ENCODE measurements around the gene LSMEM2.
"Not testable (repeated sequence)": the region's sequence is repeated elsewhere in the genome, so short reads cannot be mapped to it uniquely, and the experiment has no call there.

Gene LSMEM2

DNA sequence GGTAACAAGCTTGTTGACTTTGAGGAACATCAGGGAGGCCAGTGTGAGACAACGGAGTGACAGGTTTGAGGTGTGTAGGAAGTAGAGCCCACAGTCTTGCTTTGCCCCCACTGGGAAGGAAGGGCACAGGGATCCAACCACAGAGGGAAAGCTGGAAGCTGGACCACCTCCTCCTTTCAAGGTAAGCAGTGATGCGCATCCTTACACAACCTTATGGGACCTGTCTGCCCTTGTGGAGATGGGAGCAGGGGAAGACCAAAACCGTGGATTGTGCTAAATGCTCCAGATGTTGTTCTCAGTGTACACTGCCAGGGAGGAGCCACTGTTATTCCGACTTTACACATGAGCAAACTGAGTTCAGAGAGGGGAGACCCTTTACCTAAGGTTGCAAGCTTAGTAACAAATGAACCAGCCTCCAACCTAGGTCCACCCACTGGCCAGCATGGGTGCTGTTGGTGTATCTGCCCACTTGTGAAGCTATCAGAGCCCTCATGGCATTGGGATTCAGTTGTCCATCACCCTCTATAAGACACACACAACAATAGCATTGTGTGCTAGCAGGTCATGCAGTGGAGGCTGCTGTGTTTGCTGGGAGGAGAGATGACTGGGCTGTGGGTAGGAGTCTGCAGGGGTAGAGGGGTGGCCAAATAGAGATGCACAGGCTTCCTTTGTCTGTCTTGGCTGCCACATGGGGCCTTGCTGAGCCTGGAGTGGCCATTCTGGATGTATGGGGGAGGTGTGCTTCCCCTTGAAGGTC, 586 bp upstream of the LSMEM2 start:
- DNase-seq (ENCODE audit: low spot score) = no peak

DNA sequence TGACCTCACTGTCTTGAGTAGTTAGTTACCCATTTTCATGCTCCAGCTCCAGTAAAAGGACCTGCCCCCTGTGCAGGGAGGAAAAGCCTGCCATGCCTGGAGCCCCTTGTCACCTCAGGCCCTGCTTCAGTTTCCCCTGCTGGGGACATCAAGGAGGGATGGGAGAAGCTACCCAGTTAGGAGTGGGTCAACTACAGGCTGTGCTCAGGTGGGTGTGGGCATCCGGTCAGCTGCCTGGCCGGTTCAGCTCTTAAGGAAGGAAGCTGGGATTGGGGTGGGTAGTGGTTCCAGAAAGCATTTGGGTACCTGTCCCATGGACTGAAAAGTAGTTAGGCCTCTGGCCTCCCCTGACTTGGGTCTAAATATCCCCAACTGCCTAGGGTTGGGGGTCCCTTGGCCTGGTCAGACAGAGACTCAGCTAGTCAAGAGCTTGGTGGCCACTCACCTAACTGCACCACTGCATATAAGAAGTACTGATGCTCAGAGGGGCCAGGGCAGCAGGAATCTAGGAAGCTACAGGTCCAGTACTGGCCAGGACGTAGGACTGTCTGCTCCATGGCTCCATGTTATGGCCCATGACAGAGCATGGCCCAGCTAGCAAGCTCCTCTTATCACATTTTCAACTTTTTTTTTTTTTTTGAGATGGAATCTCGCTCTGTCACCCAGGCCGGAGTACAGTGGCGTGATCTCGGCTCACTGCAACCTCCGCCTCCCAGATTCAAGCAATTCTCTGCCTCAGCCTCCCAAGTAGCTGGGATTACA, 549 bp downstream of the LSMEM2 start:
- DNase-seq (ENCODE audit: low spot score) = no peak

DNA sequence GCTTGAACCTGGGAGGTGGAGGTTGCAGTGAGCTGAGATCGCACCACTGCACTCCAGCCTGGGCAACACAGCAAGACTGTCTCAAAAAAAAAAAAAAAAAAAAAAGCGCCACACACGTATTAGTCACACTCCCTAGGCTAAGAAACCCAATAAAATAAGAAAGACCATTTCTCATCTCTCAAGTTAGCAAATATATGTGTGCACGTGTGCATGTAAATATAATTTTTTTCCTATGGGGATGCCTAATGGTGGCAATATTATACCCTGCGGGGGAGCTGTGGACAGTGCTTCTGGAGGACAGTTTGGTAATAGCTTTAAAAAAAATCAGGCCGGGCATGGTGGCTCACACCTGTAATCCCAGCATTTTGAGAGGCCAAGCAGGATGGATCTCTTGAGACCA, 5.2 kb downstream of the LSMEM2 start:
- not testable (repeated sequence) for DNase-seq (ENCODE audit: low spot score)

DNA sequence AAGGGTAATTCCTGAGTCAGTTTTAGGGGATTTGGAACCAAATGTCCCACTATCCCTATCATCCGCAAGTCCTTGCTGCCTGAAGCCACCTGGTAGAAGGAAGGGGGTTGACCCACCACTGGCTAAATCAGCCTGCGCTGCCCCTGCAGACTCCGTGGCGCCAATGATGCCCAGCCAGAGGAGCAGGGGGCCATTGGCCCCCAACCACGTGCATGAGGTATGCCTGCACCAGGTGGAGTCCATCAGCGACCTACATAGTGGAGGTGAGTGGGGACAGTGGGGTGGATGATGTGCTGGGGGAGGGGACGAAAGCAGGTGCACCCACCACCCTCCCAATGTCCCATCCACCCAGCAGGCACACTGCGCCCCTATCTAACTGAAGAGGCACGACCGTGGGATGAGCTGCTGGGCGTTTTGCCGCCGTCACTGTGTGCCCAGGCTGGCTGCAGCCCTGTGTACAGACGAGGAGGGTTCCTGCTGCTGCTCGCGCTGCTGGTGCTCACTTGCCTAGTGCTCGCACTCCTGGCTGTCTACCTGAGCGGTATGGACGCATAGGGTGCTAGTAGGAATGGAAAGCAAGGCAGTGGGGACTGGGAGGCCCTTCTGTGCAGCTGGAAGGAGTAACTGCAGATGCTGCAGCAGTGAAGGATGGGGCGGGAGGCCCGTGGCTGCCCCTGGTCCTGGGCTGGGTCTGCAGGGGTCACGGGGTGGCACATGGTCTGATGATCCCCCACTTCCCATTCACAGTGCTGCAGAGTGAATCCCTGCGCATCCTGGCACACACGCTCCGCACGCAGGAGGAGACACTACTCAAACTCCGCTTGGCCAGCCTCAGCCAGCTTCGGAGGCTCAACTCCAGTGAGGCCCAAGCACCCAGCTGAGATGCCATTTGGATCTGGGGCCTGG, 7.7 kb downstream of the LSMEM2 start:
- no peak for DNase-seq (ENCODE audit: low spot score)

DNA sequence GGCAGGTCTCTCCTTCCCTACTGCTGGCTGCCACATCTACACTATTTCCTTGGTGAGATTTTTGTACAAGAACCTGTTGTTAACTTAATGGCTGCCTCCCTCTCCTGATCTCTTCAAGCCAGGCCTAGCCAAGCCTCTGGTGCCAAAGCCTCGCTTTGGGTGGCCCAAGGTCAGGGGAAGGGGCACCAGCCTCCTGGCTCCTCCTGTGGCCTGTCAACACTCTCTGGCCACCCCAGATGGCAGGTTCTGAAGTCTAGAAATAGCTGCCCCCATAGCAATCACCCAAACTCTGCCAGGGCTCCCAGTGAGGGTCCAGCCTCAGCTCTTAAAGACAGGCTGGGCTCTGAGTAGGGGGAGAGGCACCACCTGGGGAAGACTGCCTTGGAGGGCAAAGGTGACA, 8.4 kb downstream of the LSMEM2 start:
- no peak for DNase-seq (ENCODE audit: low spot score)

DNA sequence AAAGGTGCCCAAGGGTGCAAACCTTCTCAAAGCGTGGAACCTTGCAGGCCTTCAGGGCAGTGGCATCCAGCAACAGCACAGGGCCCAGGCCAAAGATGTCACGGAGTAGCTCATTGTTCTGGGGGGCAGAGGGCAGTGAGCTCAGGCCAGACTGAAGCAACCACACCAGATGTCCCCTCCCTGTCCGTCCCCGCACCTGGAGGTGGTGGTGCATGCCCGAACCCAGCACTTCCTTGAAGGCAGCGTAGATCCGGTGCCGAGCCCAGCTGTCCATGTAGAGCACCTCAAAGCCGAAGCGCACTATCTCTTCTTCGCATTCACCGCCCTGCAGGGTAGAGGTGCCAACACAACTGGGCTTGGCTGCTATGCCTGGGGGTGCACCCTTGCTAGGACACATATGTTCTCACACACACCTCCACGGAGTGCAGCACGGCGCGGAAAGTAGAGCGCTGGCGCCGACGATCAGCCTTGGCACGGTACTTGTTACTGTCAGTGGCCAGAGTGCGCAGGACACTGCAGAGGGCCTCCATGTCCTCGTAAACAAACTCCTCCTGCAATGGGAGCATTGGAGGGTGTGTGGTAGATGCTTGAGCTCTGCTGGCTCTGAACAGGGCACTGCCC, 9.6 kb downstream of the LSMEM2 start:
- no peak for DNase-seq (ENCODE audit: low spot score)

DNA sequence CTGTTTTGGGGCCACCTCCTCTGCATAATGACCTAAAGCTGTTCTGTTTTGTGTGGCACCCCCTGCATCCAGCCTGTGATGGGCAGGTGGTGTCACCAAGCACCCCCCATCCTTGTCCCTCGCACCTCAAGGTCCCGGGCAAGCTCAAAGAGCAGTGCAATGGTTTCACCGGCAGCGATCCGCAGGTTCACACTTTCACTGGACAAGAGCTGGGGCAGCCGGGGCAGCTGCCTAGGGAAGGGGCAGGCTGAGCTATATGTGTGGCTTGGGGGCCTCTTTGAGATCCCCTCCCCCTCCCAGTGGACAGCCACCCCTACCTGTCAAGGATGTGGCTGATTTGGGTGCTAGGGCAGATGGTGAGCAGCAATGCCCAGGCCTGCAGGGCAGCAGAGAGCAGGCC, 10.2 kb downstream of the LSMEM2 start:
- no peak for DNase-seq (ENCODE audit: low spot score)

DNA sequence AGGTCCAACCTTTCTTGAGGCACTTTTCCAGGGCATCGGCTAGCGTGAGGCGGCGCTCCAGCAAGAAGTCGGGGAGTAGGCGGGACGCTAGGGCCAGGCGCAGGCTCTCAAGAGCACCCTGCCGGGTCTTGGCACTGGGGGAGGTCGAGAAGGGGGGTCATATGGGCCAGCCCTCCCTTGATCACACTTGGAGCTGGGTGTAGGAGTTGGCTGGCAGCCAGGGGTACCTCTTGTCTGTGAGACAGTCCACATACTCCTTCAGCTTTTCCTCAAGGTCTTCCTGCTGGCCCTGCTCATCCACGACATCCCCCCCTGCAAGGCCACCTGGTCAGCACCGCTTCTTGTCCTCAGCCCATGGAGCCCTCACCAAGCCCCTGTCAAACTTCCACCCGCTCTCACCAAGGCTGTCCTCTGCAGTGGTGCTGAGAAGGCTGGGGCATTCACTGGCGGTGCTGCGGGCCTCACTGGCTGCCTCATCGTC, 11.3 kb downstream of the LSMEM2 start:
- no peak for DNase-seq (ENCODE audit: low spot score)

DNA sequence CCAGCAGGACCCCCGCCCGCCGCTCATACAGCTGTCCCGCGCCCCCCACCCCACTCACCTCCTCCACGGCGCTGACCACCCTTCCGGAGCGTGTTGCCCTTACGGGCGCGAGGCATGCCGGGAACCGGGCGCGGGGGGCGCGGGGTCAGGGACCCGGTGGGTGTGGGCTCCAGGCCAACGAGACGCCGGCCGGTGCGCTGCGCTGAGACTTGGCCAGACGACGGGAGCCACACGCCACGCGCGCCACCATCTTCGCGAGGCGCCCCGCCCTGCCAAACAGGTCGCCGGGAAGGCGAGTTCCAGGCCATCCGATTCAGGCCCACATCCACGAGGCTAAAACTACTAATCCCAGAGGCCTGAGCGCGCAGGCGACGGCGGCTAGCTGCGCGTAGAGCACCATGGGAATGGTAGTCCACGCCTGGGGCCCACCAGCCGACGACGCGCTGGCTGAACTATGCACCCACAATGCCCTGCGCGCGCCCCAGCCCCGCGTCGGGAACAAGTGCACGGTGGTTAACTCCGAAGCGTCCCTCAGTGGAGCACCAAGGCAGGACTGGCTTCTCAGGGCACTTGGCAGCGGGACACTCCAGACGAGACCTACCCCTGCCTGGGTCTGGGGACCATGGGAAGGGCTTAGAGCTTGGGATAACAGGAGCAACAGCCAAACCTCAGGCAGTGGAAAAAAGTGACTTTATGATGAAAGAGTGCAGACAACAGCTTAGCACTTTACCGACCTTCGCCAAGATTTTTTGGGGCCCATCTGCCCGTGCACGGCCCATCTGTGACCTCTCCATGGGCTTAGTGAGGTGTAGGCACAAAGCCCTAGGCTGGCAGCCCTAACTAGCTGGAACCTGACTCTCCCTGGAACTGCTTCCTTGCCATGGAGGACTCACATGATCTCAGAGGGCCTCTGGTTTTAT, 13.5 kb downstream of the LSMEM2 start, which contains the start of gene IFRD2:
Gene IFRD2, minus strand, starts transcription at position 271 of the 920 bp plus-strand sequence. Its CDS starts 155 bp downstream, at position 116.
- peak; percentile 96 for DNase-seq (ENCODE audit: low spot score)

DNA sequence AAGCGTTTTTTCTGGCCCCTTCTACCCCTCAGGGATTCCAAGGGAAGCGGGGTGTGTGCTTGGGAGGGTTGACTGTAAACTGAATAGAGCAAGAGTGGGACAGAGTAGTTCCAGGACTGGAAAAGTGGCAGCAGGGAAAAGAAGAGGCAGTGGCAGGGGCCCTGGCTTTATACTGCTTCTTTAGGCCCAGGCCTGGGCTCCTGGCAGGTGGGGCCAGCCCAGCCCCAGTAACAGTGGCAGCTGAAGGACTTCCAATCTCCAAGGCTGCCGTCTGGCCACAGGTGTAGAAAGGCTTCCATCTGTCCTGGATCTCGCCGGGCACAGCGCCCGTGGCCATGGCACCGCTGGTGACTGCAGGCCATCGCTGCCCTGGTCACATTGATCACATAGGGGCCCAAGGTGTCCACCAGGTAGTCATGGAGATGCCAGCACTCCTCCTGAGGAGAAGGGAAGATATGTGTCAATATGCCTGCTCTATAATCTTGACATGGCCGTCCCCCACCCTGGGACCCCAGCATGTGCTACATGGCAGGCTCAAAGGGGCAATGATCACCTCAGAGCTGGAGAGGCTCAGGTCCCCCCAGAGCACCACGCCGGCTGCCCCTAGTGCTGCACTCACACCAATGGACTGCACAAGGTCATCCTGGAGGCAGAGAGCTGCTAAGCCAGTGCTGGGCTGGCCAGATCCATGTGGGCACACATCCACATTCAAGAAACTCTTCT, 14.4 kb downstream of the LSMEM2 start:
- no peak for DNase-seq (ENCODE audit: low spot score)

DNA sequence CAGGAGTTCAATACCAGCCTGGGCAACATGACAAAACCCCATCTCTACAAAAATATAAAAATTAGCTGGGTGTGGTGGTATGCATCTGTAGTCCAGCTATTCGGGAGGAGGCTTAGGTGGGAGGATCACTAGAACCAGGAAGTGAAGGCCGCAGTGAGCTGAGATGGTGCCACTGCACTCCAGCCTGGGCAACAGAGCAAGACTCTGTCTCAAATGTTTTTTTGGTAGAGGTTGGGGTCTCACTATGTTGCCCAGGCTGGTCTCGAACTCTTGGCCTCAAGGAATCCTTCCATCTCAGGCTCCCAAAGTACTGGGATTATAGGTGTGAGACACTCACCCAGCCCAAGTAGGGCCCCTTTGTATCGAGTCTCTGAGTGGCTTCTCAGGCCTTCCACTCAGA, 15.2 kb downstream of the LSMEM2 start:
- DNase-seq (ENCODE audit: low spot score) = no peak

DNA sequence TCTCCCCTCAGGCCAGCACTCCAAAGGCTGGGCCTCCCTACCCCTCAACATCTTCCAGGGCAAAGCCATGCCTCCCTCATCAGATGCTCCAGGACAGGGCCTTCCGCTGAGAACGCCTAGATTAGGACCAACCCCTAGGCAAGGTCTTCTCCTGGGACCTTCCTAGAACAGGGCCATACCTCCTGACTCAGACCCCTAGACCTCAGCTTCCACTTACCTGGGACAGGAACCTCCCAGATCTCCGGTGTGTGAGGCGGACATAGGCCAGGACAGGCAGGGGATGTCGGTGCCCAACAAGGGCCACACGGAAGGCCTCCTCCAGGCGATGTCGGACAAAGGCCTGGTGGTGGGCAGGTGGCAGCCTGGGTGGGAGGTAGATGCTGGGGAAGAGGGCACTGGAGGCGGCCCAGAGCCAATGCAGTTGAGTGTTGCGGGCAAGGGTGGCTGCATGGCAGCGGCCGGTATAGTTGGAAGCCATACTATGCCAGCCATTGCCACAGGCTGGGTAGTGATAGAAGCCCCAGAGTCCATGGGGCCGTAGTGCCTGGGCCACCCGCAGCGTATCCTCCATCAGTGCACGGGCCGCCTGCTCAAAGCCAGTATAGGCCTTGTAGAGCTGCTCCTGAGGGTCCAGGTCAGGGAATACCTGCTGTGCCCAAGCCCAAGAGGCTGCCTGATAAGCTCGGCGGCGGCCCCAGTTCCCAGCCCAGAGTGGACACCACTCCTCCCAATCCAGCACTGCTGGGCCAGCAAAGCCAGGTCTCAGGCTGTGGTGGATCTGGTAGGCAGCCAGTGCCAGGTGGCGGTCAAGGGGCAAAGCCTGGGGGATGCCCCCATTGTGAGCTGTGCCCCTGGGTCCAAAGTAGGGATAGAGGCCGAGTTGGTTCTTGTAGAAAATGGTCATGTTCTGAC, 15.9 kb downstream of the LSMEM2 start:
- DNase-seq (ENCODE audit: low spot score) = no peak

DNA sequence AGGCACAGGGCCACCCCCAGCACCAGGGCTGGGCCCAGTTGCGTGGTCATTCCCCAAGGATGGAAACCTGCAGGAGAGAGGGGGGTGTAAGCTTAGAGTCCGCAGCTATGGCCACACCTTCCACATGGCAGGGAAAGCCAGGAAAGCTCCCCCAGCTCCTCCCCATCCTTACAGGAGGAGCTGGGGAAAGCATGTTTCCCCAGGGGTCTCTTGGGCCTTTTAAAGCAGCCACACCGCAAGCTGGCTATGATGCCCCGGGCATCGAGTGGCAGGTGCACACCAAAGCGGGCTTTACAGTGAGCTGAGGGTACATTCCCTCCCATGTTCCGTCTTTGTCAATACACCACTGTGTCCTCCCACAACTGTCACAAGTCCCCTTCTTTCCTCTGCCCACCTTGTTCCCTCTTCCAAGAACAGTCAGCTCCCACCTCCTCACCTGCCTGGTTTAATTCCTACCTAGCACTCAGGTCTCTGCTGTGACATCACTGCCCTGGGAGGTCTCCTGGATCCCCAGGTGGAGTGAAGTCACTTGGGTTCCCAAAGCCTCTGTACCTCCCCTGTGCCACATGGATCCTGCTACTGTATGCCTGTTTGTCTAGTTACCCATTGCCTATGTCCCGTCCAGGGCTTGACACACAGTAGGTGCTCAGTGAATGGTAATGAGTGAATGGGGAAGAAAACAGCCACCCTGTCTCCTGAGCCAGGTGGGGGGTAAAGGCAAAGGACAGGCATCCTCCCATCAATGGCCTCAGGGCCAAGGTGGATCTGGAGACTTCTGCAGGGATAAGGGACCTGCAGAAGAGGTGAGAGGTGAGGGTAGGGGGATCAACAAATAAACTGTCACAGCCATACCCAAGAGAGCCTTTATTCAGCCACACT, 16.9 kb downstream of the LSMEM2 start:
- DNase-seq (ENCODE audit: low spot score) = no peak

DNA sequence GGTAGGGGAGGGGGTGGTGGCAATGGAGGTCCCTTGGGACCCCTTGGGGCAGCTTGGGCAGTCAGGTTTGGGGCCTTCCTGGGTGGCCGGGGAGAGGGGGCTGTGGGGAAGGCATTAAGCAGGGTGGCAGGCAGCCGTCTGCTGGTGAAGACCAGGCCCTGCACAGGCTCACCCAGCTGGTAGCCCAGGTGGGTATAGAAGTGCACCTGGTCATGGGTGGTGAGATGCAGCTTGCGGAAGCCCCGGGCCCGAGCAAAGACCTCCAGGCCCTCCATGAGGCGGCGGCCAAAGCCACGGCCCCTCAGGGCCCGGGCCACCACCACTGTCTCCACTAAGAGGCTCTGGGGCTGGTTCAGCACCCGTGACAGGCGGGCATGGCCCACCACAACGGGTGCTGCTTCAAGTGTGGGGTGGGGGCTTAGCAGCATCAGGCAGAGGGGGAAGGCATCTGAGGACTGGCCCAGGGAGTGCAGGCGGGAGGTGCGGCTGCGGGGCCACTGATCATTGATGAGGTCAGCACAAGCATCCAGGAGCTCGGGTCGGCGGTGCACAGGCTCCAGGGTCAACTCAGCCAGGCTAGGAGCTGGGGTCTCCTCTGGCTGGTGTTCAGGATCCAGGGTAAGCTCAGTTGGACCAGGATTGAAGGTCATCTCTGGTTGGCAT, 18.0 kb downstream of the LSMEM2 start:
- no peak for DNase-seq (ENCODE audit: low spot score)

DNA sequence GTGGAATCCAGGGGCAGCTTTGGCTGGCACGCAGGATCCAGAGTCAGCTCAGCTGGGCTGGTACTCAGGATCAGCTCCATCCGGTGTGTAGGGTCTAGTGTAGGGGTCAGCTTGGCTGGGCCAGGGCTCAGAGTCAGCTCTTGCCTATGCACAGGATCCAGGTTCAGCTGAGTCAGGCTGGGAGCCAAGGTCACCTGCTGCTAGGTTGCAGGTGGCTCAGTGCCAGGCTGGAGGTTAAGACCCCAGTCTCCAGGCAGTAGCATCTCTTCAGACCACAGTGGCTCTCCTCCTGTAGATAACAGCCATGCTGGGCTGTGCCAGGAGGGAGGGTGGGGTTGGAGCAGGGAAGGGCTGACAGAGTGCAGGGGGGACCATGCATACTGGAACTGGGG, 18.5 kb downstream of the LSMEM2 start:
- no peak for DNase-seq (ENCODE audit: low spot score)

DNA sequence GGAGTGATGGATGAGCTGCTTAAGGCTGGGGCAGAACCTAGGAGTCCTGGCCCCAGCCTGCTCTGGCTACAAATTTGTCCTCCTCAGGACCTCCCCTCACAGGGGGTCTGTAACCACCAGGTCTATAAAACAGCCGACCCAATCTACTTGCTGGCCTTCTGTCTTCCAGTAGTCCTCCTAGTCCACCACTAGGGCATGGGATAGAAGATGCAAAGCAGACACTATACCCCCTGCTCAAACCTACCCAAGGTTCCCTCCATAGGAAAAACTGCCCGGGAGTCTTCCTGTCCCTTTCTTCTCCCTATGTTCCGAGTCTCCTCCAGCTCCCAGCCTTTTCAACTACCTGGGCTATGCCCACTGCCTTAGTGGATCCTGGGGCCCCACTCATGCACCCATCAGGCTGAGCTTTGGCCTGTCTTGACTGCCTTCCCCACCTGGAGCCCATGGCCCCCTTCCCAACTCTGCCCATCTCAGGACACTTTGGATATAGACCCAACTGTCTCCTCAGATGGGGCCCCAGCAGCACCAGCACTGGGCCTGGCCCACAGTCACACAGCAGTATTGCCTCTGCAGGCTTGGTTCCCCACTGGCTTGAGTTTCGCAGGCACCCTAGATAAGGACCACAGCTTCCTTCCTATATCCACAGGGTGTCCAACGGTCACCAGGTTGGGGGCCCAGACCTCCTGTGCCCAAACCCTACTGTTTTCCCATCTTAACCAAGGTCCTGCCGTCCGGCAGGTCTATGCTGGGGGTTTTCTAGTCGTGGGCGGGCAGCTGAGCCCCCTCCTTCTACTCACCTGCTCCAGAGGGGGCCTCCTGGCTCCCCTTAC, 19.2 kb downstream of the LSMEM2 start:
- DNase-seq (ENCODE audit: low spot score) = no peak
